Osteoblast (primary cell): ENCODE measurements around the gene ROCK2. TPM values are rescaled to one million over a fixed set of nuclear protein-coding genes. Genes with fewer than 3 reads are reported as not detected.
A peak's percentile ranks its signal among the peaks of the same experiment; 100 is the strongest.
"Not testable (repeated sequence)": the region's sequence is repeated elsewhere in the genome, so short reads cannot be mapped to it uniquely, and the experiment has no call there.

ENCODE experiments used
- DNase-seq: peaks from one replicate; pipeline ENCODE4 v3.0.0; 2011; ENCODE audit warnings: low spot score, mixed read lengths; ENCODE audit not compliant: insufficient read length; ENCODE audit errors: missing footprints
- H2AFZ ChIP-seq: 2 replicates; pipeline ENCODE4 v1.6.0; 2011; ENCODE audit warnings: mild to moderate bottlenecking, low read length
- H3K27ac ChIP-seq: 2 replicates; pipeline ENCODE4 v1.5.1; 2011; ENCODE audit warnings: mild to moderate bottlenecking, low read depth, low read length, moderate library complexity
- H3K27me3 ChIP-seq: 2 replicates; pipeline ENCODE4 v1.6.0; 2012; ENCODE audit warnings: mild to moderate bottlenecking, control low read depth, inconsistent platforms, low read length, moderate library complexity; ENCODE audit not compliant: insufficient read depth
- H3K36me3 ChIP-seq: 2 replicates; pipeline ENCODE4 v1.5.1; 2011; ENCODE audit warnings: mild to moderate bottlenecking, low read length, control low read depth, moderate library complexity; ENCODE audit not compliant: insufficient read depth
- H3K4me1 ChIP-seq: 2 replicates; pipeline ENCODE4 v1.5.1; 2011; ENCODE audit warnings: mild to moderate bottlenecking, low read length, control low read depth, moderate library complexity; ENCODE audit not compliant: insufficient read depth
- H3K4me2 ChIP-seq: 2 replicates; pipeline ENCODE4 v1.6.0; 2011; ENCODE audit warnings: mild to moderate bottlenecking, low read length; ENCODE audit not compliant: insufficient read depth
- H3K4me3 ChIP-seq: fragments of 200-600 bp; sonication (generic); 3 replicates; pipeline ENCODE4 v1.5.1; 2012; ENCODE audit warnings: mild to moderate bottlenecking, low read length, inconsistent platforms; ENCODE audit not compliant: insufficient read depth
- H3K79me2 ChIP-seq: 2 replicates; pipeline ENCODE4 v1.6.0; 2012; ENCODE audit warnings: mild to moderate bottlenecking, low read length, control low read depth, inconsistent platforms; ENCODE audit not compliant: insufficient read depth
- H3K9me3 ChIP-seq: 2 replicates; pipeline ENCODE4 v1.5.1; 2011; ENCODE audit warnings: low read depth, low read length, control low read depth
- H4K20me1 ChIP-seq: 2 replicates; pipeline ENCODE4 v1.6.0; 2012; ENCODE audit warnings: mild to moderate bottlenecking, low read length, control low read depth; ENCODE audit not compliant: insufficient read depth
- total RNA-seq: library from RNA; depleted of rRNA; stranded (reverse); fragments of >200 nt; gene quantifications from 2 replicates; pipeline ENCODE4 v1.2.3, GENCODE V29; 2012
- TF ChIP-seq, protein P1 (sequence below): IDR thresholded peaks from 2 replicates; pipeline ENCODE4 v1.5.1; 2011; ENCODE audit warnings: mild to moderate bottlenecking, low read depth, low read length, moderate library complexity; ENCODE audit errors: extremely low read depth

Gene ROCK2
- total RNA-seq, 1 donor: 59.7 TPM

GRCh38 chr2:11234309-11234708 is 110.1 kb downstream of the ROCK2 start:
- DNase-seq: no peak
- H3K4me1 ChIP-seq: no peaks in the 10 kb centered on the region
- H4K20me1 ChIP-seq: peaks cover 3% of the 10 kb centered on the region
- peaks cover 61% of the 10 kb centered on the region for H3K79me2 ChIP-seq
- H3K4me3 ChIP-seq: no peak overlapping the region
- no peaks in the 10 kb centered on the region for H3K27me3 ChIP-seq
- TF ChIP-seq, protein P1, sequence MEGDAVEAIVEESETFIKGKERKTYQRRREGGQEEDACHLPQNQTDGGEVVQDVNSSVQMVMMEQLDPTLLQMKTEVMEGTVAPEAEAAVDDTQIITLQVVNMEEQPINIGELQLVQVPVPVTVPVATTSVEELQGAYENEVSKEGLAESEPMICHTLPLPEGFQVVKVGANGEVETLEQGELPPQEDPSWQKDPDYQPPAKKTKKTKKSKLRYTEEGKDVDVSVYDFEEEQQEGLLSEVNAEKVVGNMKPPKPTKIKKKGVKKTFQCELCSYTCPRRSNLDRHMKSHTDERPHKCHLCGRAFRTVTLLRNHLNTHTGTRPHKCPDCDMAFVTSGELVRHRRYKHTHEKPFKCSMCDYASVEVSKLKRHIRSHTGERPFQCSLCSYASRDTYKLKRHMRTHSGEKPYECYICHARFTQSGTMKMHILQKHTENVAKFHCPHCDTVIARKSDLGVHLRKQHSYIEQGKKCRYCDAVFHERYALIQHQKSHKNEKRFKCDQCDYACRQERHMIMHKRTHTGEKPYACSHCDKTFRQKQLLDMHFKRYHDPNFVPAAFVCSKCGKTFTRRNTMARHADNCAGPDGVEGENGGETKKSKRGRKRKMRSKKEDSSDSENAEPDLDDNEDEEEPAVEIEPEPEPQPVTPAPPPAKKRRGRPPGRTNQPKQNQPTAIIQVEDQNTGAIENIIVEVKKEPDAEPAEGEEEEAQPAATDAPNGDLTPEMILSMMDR: peak; percentile 46
- H3K4me2 ChIP-seq: no peak overlapping the region
- H3K36me3 ChIP-seq: no peaks in the 10 kb centered on the region
- no peak overlapping the region for H3K27ac ChIP-seq
- H3K9me3 ChIP-seq: no peaks in the 10 kb centered on the region
- H2AFZ ChIP-seq: no peak overlapping the region

DNA sequence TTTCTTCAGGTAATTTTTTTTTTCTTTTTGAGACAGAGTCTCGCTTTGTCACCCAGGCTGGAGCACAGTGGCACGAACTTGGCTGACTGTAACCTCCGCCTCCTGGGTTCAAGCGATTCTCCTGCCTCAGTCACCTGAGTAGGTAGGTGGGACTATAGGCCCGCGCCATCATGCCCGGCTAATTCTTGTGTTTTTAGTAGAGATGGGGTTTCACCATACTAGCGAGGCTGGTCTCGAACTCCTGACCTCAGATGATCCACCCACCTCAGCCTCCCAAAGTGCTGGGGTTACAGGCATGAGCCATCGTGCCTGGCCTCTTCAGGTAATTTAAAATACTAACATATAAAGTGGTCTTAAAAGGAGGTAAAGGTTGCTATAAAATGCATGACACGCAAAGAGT is 113.2 kb downstream of the ROCK2 start:
- H3K4me2 ChIP-seq, H3K4me3 ChIP-seq, H3K36me3 ChIP-seq, H3K9me3 ChIP-seq, DNase-seq, H3K27ac ChIP-seq, H4K20me1 ChIP-seq, H2AFZ ChIP-seq, H3K27me3 ChIP-seq, H3K4me1 ChIP-seq: not testable (repeated sequence)
- H3K79me2 ChIP-seq: peaks cover 44% of the 10 kb centered on the region

GRCh38 chr2:11228692-11229091 is 115.7 kb downstream of the ROCK2 start:
- Histone ChIP-seq H3K36me3 (peaks cover 7% of the 10 kb centered on the region), H3K27me3 (no peaks in the 10 kb centered on the region), H2AFZ (no peak overlapping the region), H3K4me3 (no peak overlapping the region), H3K4me2 (no peak overlapping the region), H3K79me2 (peaks cover 33% of the 10 kb centered on the region), H4K20me1 (no peaks in the 10 kb centered on the region), H3K27ac (no peak overlapping the region), H3K4me1 (no peaks in the 10 kb centered on the region), H3K9me3 (no peaks in the 10 kb centered on the region)
- no peak for DNase-seq
- TF ChIP-seq, protein P1: no peak

GRCh38 chr2:11227595-11227994 is 116.8 kb downstream of the ROCK2 start:
- peaks cover 7% of the 10 kb centered on the region for H3K36me3 ChIP-seq
- H3K79me2 ChIP-seq: peaks cover 27% of the 10 kb centered on the region
- no peak overlapping the region for H3K27ac ChIP-seq
- H3K27me3 ChIP-seq: no peaks in the 10 kb centered on the region
- TF ChIP-seq, protein P1: no peak
- H3K4me3 ChIP-seq: no peak overlapping the region
- H4K20me1 ChIP-seq: no peaks in the 10 kb centered on the region
- H2AFZ ChIP-seq: no peak overlapping the region
- no peaks in the 10 kb centered on the region for H3K4me1 ChIP-seq
- no peaks in the 10 kb centered on the region for H3K9me3 ChIP-seq
- H3K4me2 ChIP-seq: no peak overlapping the region
- no peak for DNase-seq
